Activated CD4-positive, alpha-beta T cell treated with anti-CD3 and anti-CD28 coated beads, Interleukin-2, amount 50 U/mL, for 48 hours (primary cell): ENCODE measurements around the gene ADAMTS17.
"Not testable (repeated sequence)": the region's sequence is repeated elsewhere in the genome, so short reads cannot be mapped to it uniquely, and the experiment has no call there.

ENCODE experiments used
- DNase-seq, 2 experiments: peaks; one replicate each; pipeline ENCODE4 v3.0.0-alpha.2; 2020

ADAMTS17 gene

GRCh38 chr15:100341750-100342560 lies at the start of gene ADAMTS17:
Gene ADAMTS17 (minus strand): TSS chr15:100341975. CDS start chr15:100341899, 76 bp downstream.
- DNase-seq = peak; percentile 94 to 95

GRCh38 chr15:100385300-100386050 lies 43.7 kb upstream of the ADAMTS17 start:
- no peak for DNase-seq

- no peak for DNase-seq
Measured at GRCh38 chr15:100384108-100384410, 42.3 kb upstream of the ADAMTS17 start.

GRCh38 chr15:100383302-100384107 lies 41.7 kb upstream of the ADAMTS17 start:
- peak; percentile 5 to 13 for DNase-seq

- no peak for DNase-seq
Measured at GRCh38 chr15:100373942-100374341, 32.2 kb upstream of the ADAMTS17 start.

- no peak for DNase-seq
Measured at GRCh38 chr15:100373120-100373896, 31.5 kb upstream of the ADAMTS17 start.

- no peak for DNase-seq
Measured at GRCh38 chr15:100372739-100373119, 31.0 kb upstream of the ADAMTS17 start.

GRCh38 chr15:100355342-100355741 lies 13.6 kb upstream of the ADAMTS17 start:
- no peak for DNase-seq

GRCh38 chr15:100353449-100353848 lies 11.7 kb upstream of the ADAMTS17 start:
- DNase-seq = no peak

- no peak for DNase-seq
Measured at GRCh38 chr15:100350434-100351226, 8.9 kb upstream of the ADAMTS17 start.

- peak; percentile 91 to 93 for DNase-seq
Measured at GRCh38 chr15:100349696-100350433, 8.1 kb upstream of the ADAMTS17 start.

GRCh38 chr15:100349321-100349695 lies 7.5 kb upstream of the ADAMTS17 start:
- no peak for DNase-seq

- no peak for DNase-seq
Measured at GRCh38 chr15:100348578-100348977, 6.8 kb upstream of the ADAMTS17 start.

- DNase-seq = no peak
Measured at GRCh38 chr15:100346866-100347512, 5.2 kb upstream of the ADAMTS17 start.

GRCh38 chr15:100345438-100345837 lies 3.7 kb upstream of the ADAMTS17 start:
- no peak for DNase-seq

GRCh38 chr15:100343251-100343650 lies 1.5 kb upstream of the ADAMTS17 start:
- DNase-seq = no peak

GRCh38 chr15:100341239-100341749 lies 481 bp downstream of the ADAMTS17 start:
- no peak for DNase-seq

GRCh38 chr15:100340721-100341238 lies 995 bp downstream of the ADAMTS17 start:
- DNase-seq = no peak

- DNase-seq = no peak
Measured at GRCh38 chr15:100339999-100340398, 1.8 kb downstream of the ADAMTS17 start.

- not testable (repeated sequence) for DNase-seq
Measured at GRCh38 chr15:100339451-100339850, 2.3 kb downstream of the ADAMTS17 start.
